Astrocyte of the cerebellum (primary cell): ENCODE measurements around the gene MS4A18.

ENCODE experiments used
- DNase-seq: peaks from one replicate; pipeline ENCODE4 v3.0.0-alpha.2; 2011; ENCODE audit warnings: low read depth
- H3K4me3 ChIP-seq: 2 replicates; pipeline ENCODE4 v1.5.1; 2011; ENCODE audit warnings: mild to moderate bottlenecking, low read depth, low read length, moderate library complexity
- CTCF ChIP-seq: IDR thresholded peaks from 2 replicates; pipeline ENCODE4 v1.5.1; 2012; ENCODE audit warnings: low read length, low read depth, moderate library complexity, mild to moderate bottlenecking; ENCODE audit errors: missing control alignments
- in situ Hi-C: cut with HindIII; loops from 2 replicates; pipeline ENCODE4 v1.10.0; 2017; ENCODE audit warnings: low sequenced_read_pairs

MS4A18 gene

GRCh38 chr11:60763692-60764369, 39.3 kb downstream of the MS4A18 start:
- DNase-seq = no peak
- TF ChIP-seq CTCF = no peak
- in situ Hi-C loops = no loop called here
- H3K4me3 ChIP-seq = no peak overlapping the region

GRCh38 chr11:60764879-60765278, 40.4 kb downstream of the MS4A18 start:
- no peak overlapping the region for H3K4me3 ChIP-seq
- in situ Hi-C loops = no loop called here
- no peak for DNase-seq
- no peak for TF ChIP-seq CTCF

- no peak for DNase-seq
- H3K4me3 ChIP-seq = no peak overlapping the region
- in situ Hi-C loops = no loop called here
- TF ChIP-seq CTCF = no peak
Measured at GRCh38 chr11:60765355-60765754, 40.8 kb downstream of the MS4A18 start.

- no peak for TF ChIP-seq CTCF
- DNase-seq = no peak
- in situ Hi-C loops = no loop called here
- no peak overlapping the region for H3K4me3 ChIP-seq
Measured at GRCh38 chr11:60766547-60766946, 42.0 kb downstream of the MS4A18 start.

GRCh38 chr11:60767388-60767811, 42.9 kb downstream of the MS4A18 start:
- no peak overlapping the region for H3K4me3 ChIP-seq
- in situ Hi-C loops = no loop called here
- peak; percentile 31 for TF ChIP-seq CTCF
- no peak for DNase-seq

- no peak overlapping the region for H3K4me3 ChIP-seq
- no peak for TF ChIP-seq CTCF
- no peak for DNase-seq
- in situ Hi-C loops = no loop called here
Measured at GRCh38 chr11:60768202-60768601, 43.7 kb downstream of the MS4A18 start.

GRCh38 chr11:60769273-60769672, 44.8 kb downstream of the MS4A18 start:
- H3K4me3 ChIP-seq = no peak overlapping the region
- no peak for TF ChIP-seq CTCF
- no peak for DNase-seq
- in situ Hi-C loops = no loop called here
